HG03064 (cell line): ENCODE data around the gene SLC1A2.

ENCODE experiments used
- ATAC-seq: cut with Tn5 transposase; IDR thresholded peaks from one replicate; pipeline ENCODE4 v1.9.1; 2021; ENCODE audit warnings: low read depth; ENCODE audit not compliant: unreplicated experiment

The SLC1A2 gene

DNA sequence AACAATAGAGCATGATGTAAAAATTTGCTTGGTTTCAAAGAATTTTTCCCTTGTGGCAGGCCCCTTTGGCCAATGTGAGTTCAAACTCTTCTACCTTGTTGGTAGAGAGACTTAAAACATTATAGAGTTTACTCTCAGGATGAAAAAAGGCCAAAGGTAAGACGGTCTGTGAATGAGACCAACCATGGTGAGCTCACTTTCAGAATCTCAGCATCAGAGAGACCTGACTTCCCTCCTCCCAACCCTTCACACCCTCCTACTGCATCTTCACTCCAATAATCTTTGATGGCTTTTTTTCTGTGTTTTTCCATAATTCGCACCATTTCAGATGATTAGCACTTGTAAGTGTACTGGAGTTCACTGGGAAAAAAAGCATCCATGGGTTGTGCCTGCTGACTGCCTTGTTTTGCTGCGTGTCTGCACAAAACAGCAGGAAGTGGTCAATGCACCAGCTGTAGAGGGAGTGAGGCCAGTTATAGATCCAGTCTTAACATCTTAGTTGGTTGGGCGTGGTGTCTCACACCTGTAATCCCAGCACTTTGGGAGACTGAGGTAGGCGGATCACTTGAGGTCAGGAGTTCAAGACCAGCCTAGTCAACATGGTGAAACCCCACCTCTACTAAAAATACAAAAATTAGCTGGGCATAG, 64.1 kb downstream of the SLC1A2 start:
- ATAC-seq, result no peak

DNA sequence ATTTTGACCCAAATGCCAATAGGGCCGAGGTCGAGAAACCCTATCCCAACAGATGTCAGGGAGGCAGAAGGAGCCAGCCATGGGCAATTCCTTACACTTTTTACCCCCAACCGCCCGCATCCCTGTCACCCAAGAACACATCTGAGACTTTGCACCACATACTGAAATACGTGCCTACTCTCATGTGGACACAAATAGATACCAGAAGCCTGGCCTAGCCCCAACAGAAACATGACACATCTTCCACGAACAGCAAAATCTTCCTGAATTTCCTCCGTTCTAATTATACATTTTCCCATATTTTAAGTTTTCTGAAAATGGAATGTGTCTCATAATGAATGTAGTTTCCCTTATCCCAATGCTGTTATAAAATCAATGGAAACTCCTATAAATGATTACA, 64.7 kb downstream of the SLC1A2 start:
- ATAC-seq, result no peak

DNA sequence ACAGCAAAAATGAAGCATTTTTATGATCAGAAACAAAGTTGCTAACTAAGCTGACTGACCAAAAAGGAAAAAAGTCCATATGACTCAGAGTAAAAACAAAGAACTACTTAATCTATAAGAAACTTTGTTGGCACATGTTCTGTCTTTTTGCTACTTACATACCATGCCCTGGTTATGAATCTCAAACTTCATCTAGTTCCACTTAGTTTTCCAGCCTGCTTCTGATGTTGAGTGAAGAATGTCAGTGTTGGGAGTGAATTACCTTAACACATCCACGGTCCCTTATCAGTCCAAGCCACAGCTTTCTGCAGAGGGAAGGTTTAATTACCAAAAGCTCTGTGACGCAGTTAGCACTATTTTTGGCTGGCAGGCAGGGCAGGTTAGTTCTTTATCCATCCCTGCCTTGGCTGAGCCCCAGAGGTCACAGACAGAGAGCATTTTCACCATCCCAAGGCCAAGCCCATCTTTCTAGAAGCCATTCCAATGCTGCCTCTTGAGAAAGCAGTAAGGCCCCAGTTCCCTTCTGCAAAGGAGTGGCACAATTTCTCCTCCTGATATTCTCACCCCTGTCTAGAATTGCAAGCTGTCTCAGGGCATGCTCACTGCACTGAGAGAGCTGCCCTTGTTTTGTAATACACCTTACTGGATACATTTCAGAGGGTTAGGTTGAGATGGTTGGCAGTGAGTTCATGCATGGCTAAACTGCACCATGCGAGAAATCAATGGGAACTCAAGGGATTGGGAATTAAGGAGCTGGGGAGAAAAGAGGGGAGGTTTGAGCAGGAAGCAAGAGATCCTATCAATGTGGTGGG, 67.1 kb downstream of the SLC1A2 start:
- ATAC-seq, result no peak

DNA sequence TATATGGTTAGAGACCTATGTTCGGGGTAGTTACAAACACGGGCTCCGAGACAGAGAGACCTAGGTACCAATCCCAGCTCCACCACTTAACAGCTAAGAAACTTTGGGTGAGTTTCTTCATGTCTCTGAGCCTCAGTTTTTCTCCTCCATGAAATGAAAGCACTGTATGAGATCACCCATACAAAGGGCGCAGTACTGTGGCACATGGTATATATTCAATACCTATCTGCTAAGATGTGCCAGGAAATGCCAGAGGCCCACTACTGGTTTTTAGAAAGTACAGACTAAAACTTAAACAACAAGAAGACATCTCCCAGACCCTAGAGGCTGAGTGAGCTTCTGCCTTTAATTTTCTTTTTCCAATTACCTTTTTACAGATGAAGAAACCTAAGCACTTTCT, 69.5 kb downstream of the SLC1A2 start:
- no peak for ATAC-seq

DNA sequence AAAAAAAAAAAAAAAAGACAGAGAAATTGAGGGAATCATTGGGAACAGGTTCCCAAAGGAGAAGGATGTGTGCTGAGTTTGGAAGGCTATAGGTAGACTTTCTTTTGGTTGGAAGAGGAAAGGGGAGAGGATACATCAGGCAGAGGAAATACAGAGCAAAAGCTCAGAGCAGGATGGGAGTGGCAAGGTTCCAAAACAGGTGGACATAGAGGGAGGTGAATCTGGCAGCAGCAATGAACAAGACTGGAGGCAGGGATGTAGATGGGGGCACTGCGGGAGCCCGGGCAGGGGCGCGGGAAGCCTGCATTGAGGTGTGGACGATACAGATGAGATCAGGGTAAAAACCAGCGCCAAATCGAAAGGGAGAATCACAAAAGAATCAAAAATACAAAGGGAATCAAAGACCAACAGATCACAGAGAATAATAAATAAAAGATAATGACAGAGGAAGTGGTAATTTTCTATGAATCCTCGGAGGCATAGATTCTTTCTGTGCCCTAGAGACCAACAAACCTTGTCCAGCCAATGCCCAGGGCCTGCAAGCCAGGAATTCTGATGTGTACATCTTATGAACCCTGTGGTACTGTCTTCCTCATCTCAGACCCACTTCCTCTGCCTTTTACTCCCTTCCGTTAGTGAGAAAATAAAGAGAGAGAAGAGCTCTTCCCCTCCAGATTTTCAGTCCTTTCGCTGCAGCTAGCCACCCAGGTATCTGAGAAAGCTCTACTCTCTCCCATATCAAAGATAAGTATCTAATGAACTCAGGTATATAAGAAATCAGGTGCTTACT, 70.3 kb downstream of the SLC1A2 start:
- no peak for ATAC-seq

DNA sequence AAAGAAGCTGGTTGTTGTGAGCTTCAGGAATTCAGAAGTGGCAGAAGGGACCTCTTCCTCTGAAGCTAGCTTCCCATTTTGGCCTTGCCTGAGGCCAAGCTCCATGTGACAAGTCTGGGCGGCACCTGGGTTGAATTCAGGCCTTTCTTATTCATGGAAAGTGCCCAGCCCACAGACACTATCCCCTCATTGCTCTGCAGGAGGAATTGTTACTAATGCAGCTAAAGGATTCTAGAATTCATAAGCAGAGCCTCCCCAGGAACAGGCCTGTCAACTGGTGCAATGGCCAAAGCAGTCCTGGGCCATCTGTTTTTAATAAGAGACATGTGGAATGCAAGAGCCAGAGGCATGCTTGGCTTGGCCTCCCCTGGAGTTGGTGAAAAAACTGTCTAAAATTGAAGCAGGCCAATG, 71.4 kb downstream of the SLC1A2 start:
- no peak for ATAC-seq

DNA sequence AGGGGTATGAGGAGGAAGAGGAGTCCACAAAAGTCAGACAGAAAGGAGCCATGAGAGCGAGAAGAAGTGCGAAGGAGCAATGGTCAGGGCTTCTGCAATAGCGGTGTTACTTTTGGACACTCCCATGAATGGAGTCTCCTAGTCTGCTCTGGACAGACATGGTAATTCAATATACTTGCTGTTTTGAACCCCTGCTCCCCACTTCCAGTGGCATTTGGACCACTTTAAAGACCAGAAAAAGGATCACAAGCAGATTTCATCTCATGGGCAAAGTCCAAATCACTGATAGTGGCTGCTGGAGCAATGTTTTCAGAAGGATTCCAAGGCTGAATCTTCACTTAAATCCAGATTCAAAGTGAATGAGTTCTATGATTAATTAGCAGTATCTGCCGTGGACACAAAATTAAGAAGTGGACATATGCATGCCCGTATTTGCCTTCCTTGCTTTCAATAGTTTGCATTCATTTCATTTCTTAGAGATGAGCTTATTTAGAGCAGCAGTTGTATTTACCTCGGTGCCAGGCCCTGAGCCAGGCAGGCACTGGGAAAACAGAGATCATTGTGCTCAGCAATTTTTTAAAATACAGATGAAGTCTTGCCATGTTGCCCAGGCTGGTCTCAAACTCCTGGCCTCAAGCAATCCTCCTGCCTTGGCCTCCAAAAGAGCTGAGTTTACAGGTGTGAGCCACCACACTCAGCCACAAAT, 72.0 kb downstream of the SLC1A2 start:
- ATAC-seq, result no peak

DNA sequence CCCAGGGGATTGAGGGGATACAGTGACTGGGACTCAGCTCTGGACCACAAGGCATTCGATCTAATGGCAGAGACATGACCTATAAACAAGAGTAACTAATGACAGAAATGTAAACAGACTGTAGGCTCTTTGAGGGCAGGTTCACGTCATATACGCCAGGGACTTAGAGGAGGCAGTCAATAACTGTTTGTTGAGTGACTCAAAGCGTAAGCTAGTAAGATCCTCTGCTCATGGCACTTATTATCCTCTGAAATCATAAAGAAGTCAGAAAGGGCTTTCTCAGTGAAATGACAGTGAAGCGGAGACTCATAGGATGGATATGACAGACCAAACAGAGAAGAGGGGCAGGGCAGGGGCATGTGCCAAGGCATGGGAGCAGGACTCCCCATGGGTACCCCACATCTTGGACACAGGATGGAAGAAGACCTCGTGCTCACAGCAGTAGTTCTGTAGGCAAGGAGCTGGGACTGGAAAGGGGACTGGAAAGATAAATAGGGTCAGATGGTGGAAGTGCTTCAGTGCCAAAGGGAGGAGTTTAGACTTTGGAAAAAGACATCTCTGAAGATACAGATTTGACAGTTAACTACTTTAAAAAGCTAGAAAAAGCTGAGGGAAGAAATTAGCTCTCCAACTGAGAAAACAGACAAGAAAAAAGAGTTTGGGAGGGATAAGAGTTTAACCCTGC, 72.7 kb downstream of the SLC1A2 start:
- ATAC-seq, result no peak

DNA sequence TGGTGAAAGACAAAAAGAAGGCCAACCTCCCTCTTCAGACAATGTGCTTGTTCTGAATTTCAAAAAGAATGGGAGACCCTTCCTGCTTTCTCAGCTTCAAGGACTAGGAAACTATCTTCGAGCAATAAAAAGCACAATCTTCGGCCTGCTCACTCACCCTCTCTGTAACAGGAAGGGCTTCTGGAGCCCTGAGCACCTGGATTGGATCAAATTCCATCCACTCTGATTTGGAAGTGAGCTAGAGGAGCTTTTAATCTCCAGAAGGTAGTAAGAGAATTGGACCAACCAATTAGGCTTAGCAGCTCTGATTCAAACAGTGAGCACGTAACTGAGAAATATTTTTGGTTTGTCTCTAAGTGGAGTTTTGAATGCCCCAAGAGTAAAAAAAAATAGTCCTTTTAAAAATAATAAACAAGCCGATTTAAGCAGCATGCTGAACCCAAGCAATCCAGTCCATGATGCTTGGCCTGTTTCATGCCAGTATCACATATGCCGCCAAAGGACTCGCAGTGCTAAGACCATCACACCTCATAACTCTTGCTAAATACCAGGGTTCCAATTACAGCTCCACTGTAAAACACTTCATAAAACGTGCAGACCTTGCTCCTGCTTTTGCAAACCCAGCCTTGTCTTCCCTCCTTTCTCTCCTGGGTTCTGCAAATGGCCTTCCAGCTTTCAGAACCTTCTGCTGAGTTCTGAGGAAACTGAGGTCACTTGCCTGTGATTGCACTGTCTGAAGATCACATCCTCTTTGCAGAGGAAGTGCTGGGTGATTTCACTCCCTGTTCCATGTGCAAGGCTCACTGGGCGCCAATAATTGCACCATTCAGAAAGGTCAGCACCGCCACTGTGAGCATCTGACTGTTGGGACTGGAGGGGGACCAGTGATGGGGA, 74.4 kb downstream of the SLC1A2 start:
- ATAC-seq, result no peak

DNA sequence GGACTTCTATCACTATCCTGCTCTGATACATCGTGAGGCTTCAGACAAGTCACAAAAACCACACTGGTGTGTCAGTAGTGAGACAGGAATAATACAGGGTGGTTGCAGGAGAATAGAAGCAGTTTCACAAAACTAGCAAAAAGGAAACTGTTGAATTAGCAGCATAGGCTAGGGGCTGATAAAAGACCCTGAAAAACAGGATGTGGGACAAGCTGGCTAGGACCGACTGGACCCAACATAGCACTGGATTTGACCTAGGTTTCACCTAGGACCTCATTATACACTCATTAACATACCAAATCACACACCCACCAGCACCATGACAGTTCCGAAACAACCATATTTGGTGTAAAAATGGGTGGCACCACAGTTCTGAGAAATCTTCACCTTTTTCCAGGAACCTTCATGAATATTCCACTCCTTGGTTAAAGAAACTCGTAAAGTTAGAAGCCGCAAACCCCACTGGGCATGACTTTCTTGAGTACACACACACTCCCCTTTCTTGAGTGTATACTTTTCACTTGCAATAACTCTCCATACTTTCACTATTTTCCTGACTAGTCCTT, 76.2 kb downstream of the SLC1A2 start:
- ATAC-seq, result no peak

DNA sequence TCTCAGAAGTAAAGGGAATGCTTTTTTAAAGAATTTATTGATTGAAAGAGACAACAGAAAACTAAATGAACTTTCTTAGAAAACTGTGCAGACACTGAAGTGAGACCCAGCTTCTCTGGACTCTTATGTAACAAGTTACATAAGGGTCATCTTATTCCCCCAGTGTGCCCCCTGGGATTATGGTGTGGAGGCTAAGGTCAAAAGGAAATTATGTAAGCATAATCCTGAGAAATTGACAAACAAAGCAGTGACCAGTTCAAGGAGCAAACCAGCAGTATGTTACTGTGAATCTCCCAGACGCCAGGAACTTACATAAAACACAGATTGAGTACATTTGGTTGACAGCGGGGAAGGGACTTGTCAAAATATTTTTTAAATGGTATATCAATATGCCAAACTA, 78.6 kb downstream of the SLC1A2 start:
- ATAC-seq, result no peak

DNA sequence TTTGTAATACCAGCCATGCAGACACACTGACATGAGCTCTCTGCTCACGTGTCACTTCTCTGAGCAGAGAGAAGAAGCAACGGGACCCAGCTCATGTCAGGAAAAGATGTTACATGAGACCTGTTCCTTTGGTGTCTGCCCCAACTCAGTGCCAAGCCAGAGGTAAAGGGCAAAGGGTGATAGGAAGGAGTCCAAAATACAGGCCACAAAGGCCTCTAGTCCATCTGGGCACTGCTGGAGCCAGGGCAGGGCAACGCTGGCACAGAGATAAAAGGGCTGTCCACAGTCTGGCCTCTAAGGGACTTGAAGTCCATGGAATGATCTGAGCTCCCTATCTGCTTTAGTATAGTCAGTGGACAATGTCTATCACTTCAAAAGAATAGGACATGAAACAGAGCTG, 79.3 kb downstream of the SLC1A2 start:
- no peak for ATAC-seq

DNA sequence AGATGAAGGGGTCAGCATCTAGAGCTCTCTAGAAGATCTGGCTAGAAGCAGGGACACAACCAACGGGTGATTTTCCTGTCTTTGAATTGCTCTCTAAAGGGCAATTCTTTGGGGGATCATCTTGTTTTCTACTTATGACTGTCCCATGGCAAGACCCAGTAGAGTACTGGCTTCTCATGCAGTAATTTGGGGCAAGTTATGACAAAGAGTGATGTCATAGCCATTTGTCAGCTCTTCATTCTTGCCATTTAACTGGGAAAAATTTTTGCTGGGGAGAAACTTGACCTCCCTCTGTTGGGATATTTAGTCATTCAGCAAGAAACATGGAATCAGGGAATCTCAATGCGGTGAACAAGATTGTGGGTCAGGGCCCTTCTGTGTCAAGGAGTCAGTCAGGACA, 80.4 kb downstream of the SLC1A2 start:
- no peak for ATAC-seq

DNA sequence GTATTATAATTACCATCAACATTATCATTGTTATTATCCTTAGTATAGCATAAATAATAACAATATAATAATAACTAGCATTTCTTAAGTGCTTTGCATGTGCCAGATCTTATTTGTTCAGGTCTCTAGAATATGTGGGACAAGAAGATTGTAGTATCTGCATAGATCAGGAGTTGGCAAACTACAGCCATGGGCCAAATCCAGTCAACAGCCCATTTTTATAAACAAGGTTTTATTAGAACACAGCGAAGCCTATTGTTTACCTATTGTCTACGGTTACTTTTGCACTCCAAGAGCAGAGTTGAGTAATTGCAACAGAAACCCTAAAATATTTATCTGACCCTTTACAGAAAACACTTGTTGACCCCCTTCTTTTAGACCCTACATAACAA, 81.4 kb downstream of the SLC1A2 start:
- no peak for ATAC-seq

DNA sequence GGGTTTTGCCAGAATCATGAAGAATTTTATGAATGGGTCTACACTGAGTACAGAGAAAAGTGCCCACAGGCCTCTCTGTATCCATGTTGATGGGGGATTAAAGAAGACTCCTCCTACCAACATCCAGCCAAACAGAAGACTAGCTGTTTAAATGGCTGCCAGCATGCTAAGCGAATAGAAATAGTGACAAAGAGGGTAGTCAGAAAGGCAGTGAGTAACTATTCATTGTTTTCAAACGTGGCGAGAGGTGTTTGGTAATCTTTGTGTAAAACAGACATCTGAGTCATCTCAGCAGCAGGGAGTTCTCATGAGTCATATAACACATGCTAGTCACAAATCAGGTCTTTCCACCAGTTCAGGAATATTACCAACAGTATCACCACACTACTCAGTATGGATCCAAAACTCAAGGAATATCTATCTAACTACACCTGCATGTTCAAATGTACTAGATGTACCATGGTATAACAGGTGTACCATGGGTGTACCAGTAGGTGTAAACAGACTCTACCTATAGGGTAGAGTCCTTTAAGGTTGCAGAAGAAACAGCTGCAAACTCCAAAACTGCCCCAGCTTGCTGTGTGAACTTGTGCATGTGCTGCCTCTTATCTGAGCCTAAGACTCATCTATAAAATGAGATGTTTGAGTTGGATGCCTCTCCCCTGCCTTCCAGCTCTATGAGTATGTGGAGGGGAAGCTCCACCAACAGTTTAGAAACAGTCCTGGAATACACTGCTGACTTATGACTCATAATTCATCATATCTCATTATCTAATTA, 82.0 kb downstream of the SLC1A2 start:
- no peak for ATAC-seq

DNA sequence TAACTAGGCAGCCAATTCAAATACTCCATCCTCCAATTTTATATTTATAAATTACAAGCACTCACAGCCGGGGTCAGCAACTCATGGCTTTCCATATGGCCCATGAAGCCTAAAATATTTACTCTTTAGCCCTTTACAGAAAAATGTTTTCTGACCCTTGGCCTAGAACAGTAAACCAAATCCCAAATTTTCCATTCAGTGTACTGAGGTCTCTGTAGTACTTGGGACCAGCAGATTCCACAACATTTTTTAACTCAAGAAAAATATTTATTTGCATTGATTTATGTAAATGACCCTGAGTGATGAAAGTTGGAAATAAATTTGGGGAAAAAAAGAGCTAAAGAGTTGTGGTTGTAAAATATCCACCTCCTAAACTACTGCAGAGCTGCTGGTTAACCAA, 82.6 kb downstream of the SLC1A2 start:
- ATAC-seq, result no peak

DNA sequence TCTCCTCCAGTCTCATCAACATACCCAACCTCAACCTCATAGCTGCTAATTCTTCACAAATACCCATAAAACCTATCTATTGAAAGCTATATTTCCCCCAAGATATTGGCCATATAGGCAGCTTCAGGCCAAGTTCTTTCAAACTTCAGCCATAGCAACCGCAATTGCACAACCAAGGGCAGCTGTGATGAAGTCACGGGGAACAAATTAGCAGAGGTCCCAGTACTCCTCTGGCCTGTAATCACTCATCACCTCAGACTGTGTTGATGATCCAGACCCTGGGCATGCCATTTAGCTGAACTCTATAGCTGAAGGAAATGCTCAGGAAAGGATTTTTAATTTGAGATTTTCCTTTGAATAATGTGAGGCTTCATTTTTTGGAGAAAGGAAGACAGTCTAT, 84.1 kb downstream of the SLC1A2 start:
- no peak for ATAC-seq

DNA sequence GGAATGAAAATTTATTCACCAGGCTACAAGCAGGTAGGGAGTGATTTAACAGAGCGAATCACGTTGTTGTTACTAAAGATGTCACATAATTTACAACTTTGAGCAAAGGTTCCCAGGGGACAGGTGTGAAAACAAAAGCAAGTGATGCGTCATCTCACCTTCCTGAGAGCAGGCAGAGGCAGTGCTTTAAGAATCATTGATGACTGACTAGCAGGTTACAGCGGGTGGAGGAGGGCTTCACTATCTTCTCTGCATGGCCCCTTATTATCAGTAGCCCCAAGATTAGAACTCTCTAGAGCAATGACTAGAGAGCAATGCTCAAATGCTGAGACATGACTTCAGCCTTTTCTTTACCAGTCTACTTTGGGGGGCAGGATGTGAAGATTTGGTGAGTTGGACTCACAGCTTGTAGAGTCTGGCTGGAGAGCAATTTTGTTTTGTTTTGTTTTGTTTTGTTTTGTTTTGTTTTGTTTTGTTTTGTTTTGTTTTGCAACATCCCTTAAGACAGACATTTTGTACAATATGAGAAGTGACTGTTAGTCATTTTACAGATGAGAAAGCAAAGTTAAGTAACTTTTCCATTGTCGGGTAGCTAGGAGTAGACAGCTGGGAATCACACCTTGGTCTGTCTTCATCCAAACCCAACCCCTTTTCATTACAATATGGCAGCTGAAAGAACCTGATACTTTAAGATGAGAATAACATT, 84.8 kb downstream of the SLC1A2 start:
- ATAC-seq, result peak; percentile 63
